A375 (cell line): ENCODE results near the gene EEFSEC. TPM values are rescaled to one million over a fixed set of nuclear protein-coding genes. Genes with fewer than 3 reads are reported as not detected.

Source experiments
- small RNA-seq: library from RNA; depleted of rRNA; stranded (forward); fragments of <200 nt; gene quantifications from one replicate; pipeline ENCODE3, GENCODE V24; 2014
- total RNA-seq: library from RNA; depleted of rRNA; stranded (reverse); fragments of >200 nt; shearing (Covaris generic); gene quantifications from 2 replicates; pipeline ENCODE4 v1.2.3, GENCODE V29; 2014; rRNA removed

EEFSEC gene, protein sequence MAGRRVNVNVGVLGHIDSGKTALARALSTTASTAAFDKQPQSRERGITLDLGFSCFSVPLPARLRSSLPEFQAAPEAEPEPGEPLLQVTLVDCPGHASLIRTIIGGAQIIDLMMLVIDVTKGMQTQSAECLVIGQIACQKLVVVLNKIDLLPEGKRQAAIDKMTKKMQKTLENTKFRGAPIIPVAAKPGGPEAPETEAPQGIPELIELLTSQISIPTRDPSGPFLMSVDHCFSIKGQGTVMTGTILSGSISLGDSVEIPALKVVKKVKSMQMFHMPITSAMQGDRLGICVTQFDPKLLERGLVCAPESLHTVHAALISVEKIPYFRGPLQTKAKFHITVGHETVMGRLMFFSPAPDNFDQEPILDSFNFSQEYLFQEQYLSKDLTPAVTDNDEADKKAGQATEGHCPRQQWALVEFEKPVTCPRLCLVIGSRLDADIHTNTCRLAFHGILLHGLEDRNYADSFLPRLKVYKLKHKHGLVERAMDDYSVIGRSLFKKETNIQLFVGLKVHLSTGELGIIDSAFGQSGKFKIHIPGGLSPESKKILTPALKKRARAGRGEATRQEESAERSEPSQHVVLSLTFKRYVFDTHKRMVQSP
- total RNA-seq: 6.9 and 10.0 TPM in 2 replicates

DNA sequence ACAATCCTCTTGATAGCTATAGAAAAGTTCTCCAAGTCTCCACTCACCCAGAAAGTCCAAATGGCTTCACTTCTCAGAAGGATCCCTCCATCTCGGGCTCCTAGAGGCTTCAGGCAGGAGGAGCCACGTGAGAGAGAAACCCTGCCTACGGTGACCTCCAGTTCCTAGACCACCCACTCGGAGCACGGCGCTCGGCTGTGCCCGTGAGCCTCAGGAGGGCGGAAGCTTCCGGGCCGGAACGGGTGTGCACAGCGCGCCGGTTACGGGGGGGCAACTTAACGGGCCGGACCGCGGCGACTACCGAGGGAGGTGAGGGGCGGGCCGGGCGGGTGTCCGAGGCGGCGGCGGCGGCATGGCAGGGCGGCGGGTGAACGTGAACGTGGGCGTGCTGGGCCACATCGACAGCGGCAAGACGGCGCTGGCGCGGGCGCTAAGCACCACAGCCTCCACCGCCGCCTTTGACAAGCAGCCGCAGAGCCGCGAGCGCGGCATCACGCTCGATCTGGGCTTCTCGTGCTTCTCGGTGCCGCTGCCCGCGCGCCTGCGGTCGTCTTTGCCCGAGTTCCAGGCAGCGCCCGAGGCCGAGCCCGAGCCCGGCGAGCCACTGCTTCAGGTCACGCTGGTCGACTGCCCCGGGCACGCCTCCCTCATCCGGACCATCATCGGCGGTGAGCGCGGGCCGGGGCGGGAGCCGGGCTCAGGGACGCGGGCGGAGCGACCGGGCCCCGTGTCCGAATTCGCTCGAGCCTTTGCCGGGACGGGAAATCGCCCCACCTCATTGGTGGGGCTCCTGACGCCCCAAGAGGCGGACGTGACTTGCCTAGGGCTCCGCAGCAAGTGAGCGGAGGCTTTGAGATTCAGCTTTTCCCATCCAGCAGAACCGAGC, at the start of gene EEFSEC:
TSS of gene EEFSEC (plus strand) at position 326 of the 886 bp plus-strand sequence. CDS start at position 353, 27 bp downstream.

DNA sequence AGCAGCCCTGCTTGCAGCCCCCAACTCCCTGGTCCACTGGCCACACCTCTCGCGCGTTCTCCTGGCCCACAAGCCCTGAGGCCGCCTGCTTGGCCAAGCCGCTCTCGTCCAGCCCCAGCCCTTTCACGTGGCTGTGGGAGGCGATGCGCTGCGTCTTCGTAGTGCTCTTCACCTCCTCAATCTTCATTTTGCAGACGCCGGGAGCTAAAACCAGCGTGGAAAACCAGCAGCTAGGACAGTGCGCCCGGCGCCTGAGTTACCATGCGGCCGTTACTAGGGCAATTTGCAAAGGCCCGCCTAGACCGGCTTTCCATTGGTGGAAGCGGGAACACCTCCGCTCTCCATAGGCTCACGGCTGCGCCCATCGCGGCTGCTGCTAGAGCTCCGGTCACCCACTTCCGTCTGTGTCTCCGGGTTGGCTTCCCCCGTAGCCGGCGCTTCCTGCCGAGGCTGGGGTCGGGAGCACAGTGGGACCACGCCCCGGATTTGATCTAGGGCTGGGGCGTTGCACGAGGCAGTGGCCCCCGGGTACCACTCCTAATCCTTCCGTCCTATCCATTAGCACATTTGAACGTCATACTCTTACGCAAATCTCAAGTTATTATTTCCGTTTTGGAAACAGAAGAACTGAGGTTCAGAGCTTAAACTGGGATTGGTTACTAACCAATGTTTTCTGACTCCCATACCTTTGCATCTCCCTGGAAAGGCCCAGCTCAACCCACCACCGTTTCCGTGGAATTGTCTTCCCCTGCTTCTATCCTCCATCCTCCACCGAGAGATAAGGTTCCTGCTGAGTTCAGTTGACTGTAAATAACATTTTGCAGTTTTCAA, 29.5 kb upstream of the EEFSEC start, which contains the start of gene RUVBL1:
TSS of gene RUVBL1 (minus strand) at position 275 of the 831 bp plus-strand sequence. CDS start at position 187, 88 bp downstream.

Small RNA genes lying within 50 kb of the gene (small RNA-seq; reads per million reads assigned to genes)
- not detected for gene RNU6-823P

Other genes with a start within 250 kb of the EEFSEC start
- not detected in 2 replicates for gene KBTBD12, start 238.2 kb upstream of the EEFSEC start, total RNA-seq
- gene SEC61A1, start 101.0 kb upstream of the EEFSEC start, total RNA-seq: 145 and 150 TPM in 2 replicates
- 160 and 166 TPM in 2 replicates for gene RUVBL1, start 29.7 kb upstream of the EEFSEC start, total RNA-seq